Medulla oblongata (tissue), 1 donor: ENCODE data around the gene FUT8.

ENCODE experiments used
- DNase-seq: peaks from one replicate; pipeline ENCODE4 v3.0.0-alpha.2; 2015; ENCODE audit errors: extremely low spot score

The FUT8 gene

DNA sequence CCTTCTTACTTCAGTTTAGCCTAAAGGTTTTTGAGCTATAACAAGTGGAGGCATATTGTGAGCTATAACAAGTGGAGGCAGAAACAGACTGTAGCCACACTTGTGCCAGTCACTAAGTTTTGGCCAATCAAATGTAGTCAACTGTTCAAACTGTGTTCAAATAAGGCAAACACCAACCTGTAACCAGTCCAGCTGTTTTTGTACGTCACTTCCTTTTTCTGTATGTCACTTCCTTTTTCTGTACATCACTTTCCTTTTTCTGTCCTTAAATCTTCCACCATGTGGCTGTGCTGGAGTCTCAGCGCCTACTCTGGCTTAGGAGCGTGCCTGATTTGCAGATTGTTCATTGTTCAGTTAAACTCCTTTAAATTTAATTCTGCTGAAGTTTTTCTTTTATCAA lies 79.7 kb downstream of the FUT8 start:
- no peak for DNase-seq

DNA sequence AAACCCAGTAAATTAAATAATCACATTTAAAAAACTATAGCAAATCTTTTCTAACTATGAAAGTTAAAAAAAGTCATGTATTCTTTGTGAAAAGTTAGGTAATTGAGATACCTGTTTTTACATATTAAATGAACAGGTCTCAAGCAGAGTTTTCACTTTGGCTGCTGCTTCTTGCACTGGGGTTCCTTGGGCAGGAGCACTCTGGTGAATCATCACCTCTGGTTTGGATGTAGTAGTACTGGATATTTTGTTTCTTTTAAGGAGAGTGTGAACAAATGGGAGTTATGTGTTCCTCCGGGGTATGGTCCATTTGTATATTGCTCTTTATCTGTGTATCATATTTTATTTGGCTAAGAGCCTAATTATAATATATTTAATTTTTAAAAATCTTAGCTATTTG lies 82.7 kb downstream of the FUT8 start:
- DNase-seq: no peak

DNA sequence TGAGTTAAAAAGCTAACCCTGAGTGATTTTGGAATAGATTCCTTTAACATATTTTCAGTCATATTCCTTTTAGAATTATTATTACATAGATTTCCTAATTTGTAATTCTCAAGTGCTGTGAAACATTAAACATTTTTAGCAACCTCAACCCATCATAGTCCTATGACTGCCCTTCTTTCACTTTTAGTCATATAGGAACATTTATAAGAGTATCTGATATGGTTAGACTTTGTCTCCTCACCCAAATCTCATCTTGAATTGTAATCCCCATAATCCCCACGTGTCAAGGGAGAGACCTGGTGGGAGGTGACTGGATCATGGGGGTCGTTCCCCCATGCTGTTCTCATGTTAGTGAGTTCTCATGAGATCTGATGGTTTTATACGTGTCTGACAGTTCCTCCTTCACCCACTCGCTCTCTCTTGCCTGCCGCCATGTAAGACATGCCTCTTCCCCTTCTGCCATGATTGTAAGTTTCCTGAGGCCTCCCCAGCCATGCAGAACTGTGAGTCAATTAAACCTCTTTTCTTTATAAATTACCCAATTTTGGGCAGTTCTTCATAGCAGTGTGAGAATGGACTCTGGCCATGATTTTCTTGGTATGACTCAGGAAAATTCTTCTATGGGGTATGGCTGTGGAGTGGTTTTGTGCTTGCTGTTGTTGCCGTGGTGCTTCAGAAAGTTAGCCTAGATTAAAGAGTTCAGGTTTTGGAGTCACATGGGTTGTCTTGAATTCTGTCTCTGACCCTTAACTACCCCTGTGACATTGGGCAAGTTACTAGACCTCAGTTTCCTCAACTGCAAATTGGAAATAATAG lies 83.9 kb downstream of the FUT8 start:
- no peak for DNase-seq

DNA sequence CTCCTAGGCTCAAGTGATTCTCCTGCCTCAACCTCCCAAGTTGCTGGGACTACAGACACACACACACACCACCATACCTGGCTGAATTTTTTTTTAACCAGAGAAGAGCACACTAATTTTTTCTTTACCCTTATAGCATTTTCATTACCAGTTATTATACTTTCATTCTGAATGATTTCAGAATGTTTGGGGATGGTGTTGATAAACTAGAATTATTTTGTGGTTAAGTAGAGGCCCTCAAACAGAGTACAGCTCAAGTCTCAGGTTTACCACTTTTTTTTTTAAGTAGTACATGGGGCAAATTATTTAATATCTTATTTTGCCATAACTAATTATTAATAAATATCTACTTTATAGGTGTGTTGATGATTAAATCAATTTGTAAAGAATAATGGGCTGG lies 86.6 kb downstream of the FUT8 start:
- no peak for DNase-seq

DNA sequence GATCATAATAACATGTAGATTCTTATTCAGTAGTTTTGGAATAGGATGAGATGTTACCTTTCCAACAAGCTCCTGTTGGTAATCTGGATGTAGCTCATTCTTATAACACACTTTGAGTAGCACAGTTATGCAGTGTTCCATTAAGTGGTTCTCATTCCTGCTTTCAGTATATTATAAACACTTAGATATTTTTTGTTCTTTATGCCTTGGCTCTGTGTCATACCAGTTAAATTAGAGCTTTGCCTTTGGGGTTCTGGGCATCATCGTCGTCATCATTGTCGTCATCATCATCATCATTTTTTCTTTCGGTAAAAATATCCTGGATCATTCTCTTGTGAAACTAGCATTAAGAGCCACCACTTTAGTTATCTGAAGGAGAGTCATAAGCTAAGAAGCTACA lies 87.5 kb downstream of the FUT8 start:
- no peak for DNase-seq

DNA sequence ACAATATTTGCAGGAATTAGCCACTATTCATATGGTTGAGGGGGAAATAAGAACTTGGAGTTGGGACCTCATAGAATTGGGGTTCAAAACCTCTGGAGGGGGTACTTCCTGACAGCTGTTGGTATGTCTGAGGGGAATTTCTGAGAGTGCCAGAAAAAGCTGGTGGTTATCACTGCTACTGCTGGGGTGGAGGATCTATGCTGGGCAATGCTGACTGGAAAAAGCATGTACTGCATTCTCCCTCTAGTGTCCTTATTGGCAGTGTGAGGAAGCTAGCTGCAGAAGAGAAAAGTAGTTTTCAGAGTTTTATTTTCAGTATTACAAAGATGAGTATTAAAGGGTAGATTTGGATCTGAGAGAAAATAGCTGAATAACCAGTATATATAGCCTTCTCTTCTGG lies 88.8 kb downstream of the FUT8 start:
- no peak for DNase-seq

DNA sequence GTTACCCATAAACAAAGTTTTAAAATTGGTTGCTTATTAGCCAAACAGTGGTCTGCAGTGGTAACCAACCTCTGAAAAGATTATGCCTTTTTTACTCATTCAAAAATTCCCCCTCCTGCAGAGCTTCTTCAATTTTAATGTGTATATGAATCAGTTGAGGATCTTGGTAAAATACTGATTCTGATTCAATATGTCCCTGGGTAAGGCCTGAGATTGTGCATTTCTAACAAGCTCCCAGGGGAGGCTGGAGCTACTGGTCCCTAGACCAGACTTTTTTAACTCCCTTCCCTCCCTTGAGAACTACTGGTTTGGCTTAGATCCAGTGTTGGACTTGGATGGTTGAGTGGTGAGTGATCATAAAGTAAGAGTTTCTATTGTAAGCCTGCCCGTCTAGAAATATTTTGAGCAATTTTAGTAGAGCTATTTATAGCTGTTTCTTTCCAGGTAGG lies 90.2 kb downstream of the FUT8 start:
- DNase-seq: no peak

DNA sequence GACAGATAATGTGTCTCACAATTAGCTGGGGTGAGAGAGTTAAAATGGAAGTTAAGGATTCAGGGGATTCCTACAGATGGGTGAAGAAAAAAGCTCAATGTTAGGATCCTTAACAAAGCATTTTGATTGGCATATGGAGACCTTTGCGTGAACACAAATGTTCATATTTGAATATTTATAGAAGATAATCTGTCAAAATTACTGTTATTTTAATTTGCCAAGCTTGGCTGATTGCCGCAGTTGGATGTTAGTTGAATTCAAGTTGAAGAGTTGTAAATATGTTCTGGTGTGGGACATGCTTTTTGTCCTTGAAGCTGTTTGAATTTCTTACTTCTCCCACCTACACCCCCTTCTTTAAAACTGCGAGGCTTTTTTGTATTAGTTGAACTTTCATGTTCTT lies 91.2 kb downstream of the FUT8 start:
- DNase-seq: no peak

DNA sequence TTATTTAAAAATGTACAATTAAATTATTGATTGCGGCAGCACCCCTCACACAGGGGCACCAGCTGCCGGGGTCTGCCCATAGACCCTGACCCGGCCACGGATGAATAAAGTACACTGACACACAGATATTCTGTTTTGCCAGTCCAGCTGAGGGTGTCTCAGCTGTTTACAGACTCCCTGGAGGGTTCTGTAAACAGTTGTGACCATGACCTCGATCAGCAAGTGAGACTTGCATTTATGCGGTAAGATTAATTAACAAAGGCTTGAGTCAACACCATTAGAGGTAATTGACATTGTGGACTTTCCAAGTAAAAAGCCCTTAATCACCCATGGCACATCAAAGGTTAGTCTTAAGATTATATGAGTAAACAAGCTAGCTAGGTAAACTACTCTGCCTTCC lies 94.3 kb downstream of the FUT8 start:
- no peak for DNase-seq

DNA sequence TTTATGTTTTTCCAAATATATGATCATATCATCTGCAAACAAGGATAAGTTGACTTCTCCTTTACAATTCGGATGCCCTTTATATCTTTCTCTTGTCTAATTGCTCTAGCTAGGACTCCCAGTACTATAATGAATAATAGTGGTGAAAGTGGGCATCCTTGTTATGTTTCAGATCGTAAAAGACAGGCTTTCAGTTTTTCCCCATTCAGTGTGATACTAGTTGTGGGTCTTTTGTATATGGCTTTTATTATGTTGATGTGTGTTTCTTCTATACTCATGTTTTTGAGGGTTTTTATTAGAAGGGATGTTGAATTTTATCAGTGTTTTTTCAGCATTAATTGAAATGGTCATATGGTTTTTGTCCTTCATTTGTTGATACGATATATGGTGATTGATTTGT lies 97.3 kb downstream of the FUT8 start:
- no peak for DNase-seq

DNA sequence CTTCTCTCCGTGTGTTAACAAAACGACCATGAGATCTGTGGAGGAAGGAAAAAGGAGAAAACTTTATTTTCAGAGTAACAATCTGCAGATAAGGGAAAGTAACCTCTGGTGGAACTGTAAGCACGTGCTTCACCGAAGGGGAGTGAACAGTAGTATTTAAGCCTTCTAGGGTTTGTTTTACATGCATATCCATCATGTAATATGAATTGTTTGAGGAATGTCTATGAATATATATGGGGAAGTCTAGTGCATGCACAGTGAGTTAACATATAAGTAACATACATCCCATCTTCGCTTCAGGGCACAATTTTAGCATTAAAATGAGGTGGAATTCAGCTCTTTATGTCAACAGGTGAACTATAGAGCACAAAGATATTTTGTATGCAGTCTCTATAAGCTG lies 101.1 kb downstream of the FUT8 start:
- DNase-seq: no peak

DNA sequence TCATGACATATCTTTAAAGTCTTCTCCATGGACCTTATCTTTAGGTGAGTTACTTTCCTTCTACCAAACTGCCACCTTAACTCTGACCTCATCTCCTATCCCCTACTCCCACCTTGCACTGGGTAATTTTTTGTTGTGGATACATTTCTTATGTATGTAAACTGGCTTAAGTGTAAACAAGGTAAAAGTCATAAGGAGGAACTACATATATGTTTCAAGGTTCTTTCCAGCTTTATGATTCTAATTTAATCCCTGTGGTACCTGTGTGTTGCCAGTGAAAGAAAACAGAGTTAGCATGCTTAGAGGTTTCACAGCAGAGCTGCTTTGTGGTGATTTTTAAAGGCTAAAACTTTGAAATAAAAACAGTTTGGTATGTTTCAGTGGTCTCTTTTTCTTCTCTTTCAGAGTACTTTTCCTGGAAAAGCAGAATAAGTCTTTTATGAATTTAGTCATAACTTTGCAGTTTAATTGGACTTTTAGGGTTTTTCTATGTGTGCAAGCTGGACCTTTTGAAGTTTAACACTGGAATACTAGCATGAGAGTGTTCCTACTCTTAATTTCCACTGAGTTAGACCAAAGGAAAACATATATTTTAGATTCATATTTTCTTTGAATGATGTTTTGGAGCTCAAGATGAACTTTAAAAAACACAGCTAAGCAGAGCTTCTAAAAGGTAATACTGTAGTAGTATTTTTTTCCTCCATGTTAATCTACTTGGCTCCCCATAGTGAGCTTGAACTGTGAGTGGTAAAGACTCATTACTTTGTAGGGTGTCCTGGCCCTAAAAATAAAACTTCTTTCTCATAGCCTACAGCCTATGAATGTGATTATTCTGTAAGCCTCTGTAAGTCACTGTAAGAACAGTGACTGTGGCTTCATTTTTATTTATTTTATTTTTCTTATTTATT lies 105.4 kb downstream of the FUT8 start:
- DNase-seq: no peak

DNA sequence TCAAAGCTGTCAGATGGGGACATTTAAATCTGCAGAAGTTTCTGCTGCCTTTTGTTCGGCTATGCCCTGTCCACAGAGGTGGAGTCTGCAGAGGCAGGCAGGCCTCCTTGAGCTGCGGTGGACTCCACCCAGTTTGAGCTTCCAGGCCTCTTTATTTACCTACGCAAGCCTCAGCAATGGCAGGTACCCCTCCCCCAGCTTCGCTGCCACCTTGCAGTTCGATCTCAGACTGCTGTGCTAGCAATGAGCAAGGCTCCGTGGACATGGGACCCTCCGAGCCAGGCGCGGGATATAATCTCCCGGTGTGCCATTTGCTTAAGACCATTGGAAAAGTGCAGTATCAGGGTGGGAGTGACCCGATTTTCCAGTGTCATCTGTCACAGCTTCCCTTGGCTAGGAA lies 115.5 kb downstream of the FUT8 start:
- no peak for DNase-seq

DNA sequence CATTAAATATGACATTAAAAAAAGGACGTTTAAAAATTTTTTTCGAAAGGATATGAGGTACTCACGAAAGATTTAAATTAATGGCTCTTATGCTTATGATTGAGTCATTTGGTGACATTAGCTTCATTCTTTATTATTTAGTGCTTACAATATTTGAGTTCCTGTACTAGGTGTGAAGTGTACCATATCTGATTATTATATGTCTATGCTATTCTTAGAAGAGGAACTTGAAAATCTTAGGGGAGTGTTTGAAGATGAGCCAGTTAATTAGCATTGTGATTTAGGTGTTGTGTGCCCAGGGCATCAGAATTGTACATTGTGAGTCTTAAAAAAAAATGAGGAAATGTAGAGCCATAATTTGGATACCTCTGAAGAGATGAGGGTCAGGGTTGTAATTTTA lies 118.6 kb downstream of the FUT8 start:
- no peak for DNase-seq

DNA sequence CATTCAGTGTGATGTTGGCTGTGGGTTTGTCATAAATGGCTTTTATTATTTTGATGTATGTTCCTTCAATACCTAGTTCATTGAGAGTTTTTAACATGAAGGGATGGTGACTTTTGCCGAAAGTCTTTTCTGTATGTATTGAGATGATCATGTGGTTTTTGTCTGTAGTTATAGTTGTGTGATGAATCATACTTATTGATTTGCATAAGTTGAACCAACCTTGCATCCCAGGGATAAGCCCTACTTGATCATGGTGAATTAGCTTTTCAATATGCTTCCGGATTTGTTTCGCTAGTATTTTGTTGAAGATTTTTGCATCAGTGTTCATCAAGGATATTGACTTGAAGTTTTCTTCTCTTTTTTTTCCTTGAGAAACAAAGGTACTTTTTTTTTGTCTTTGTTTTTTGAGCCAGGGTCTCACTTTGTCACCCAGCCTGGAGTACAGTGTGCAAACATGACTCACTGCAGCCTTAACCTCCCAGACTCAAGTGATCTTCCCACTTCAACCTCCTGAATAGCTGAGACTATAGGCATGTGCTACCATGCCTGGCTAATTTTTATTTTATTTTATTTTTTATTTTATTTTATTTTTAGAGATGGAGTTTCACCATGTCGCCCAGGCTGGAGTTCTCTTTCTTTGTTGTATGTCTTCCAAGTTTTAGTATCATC lies 121.3 kb downstream of the FUT8 start:
- DNase-seq: no peak

DNA sequence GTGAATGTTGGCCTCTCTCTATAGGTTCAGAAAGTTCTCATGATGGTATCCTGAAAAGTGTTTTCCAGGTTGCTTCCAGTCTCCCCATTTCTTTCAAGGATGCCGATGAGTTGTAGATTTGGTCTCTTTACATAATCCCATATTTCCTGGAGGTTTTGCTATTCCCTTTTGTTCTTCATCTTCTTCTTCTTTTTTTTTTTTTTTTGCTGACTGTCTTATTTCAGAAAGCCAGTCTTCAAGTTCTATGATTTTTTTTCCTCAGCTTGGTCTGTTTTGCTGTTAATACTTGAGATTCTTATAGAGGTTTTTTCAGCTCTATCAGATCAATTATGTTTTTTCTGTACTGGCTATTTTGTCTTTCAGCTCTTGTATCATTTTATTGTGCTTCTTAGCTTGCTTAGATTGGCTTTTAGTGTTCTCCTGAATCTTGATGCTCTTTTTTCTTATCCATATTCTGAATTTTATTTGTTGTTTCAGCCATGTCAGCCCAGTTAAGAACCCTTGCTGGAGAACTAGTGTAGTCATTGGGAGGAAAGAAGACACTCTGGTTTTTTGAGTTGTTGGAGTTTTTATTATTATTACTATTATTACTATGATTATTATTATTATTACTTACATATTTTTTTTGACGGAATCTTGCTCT lies 124.4 kb downstream of the FUT8 start:
- DNase-seq: no peak

DNA sequence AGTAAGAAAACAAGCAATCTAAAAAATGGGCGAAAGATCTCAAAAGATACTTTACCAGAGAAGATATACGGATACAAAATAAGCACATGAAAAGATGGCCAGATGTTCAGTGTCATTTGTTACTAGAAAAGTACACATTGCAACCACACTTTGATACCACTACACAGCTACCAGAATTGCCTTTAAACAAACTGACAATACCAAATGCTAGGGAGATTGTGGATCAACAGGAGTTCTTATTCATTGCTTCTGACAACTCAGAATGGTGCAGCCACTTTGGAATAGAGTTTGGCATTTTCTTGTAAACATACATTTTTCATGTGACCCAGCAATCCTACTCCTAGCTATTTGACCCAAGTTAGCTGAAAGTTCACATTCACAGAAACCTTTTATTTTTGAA lies 136.3 kb downstream of the FUT8 start:
- no peak for DNase-seq

DNA sequence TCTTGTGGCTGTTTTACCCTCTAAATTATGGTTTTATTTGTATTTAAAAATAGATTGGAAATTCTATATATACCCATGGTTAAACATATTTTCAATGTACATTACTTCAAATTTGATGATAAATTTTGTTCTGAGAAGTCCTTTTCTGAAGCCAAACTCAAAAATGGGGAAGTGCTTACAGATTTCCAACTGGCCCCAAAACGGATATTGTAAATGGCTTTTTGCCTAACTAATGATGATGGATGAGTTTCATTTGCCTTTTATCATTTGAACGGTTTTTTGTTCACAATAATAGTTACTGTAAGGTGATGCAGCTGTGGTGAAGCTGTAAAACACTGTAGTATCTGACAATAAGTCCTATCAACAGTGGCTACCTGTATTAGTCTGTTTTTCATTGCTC lies 136.9 kb downstream of the FUT8 start:
- DNase-seq: no peak

DNA sequence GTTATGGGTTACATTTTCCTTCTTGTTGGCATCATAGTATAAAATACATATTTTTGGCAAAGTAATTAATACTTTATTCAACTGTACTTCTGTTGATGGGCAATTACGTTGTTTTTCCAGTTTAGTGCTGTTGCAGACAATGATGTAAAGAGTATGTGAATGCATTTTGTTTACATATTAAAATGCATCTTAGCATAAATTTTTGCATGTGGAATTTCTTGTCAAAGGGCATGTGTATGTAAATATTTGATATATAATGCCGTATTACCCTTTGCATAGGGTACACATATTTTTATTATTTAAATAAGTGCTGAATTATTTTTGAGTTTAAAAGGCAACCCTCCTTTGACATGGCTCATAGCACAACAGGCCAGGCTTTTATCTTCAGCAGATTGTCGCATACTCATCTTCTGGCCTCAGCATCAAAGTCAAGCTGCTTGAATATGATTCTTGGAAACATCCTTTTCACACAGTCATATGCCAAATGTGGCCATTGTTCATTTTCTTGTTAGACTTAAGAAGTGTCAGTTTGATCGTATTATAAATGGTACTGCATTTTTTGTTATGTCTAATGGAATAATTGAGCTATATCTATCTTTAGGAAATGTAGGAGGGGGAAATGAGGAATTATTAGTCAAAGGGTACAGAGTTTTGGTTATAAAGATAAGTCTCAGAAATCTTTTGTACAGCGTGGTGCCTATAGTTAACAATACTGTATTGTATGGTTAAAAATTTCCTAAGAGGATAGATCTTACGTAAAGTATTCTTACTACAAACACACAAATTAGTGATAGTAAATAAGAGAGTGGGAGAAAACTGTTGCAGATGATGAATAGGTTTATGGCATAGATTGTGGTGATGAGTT lies 138.5 kb downstream of the FUT8 start:
- DNase-seq: no peak

DNA sequence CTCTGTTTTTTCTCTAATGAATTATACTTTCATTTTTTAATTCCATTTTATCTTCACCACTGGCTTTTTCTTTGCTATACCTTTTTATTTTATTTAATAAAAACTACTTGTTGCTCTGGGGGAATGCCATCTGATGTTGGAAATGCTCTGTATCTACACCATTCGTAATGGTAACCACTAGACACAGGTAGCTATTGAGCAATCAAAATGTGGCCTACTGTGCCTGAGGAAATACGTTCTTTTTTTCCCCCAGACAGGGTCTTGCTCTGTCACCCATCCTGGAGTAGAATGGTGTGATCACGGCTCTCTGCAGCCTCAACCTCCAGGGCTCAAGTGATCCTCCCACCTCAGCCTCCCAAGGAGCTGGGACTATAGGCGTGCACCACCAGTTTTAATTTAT lies 140.2 kb downstream of the FUT8 start:
- no peak for DNase-seq

DNA sequence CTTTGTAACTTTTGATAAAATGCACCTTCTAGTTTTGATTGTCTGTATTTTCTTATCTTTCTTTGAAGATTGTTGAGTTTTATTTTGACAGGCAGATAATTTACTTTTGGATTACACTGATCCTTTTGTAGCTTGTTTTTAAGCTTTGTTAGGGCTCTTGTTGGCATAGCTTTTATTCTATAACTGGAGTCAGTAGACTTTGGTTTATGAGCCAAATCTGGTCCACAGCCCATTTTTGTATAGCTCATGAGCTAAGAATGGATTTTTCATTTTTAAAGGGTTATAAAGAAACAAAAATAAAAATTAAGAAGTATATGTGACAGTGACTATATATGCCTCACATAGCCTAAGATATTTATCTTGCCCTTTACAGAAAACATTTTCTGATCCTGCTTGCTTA lies 142.3 kb downstream of the FUT8 start:
- no peak for DNase-seq
